K562 (cell line): ENCODE results near the gene NOL4L.

Source experiments
- CHD1 ChIP-seq: fragments of 200-600 bp; sonication (generic); IDR thresholded peaks from one replicate; pipeline ENCODE4 v1.6.1; 2012; ENCODE audit warnings: mild to moderate bottlenecking, moderate library complexity, low read length, inconsistent platforms
- EGR1 ChIP-seq: fragments of 450-650 bp; conservative IDR thresholded peaks from 2 replicates; pipeline ENCODE4 v1.6.1; 2017; ENCODE audit warnings: mild to moderate bottlenecking
- EZH2 ChIP-seq: IDR thresholded peaks from 2 replicates; pipeline ENCODE4 v1.6.1; 2012; ENCODE audit warnings: low read depth, mild to moderate bottlenecking, inconsistent platforms, low read length, borderline replicate concordance
- FOS ChIP-seq: IDR thresholded peaks from 3 replicates; pipeline ENCODE4 v1.6.1; 2011; ENCODE audit not compliant: insufficient read length; ENCODE audit errors: extremely low read depth
- KAT2B ChIP-seq: IDR thresholded peaks from one replicate; pipeline ENCODE4 v1.6.1; 2012; ENCODE audit warnings: low read depth, mild to moderate bottlenecking, control low read depth, inconsistent platforms, low read length, moderate library complexity
- NFXL1 ChIP-seq: fragments of 450-650 bp; formaldehyde crosslinking; IDR thresholded peaks from 2 replicates; pipeline ENCODE4 v1.4.0; 2021; ENCODE audit warnings: mild to moderate bottlenecking
- POLR2A ChIP-seq: fragments of 450-650 bp; conservative IDR thresholded peaks from 2 replicates; pipeline ENCODE4 v1.6.1; 2016
- POLR2AphosphoS5 ChIP-seq: IDR thresholded peaks from 2 replicates; pipeline ENCODE4 v1.6.1; 2011; ENCODE audit warnings: mild to moderate bottlenecking, low read depth, low read length, moderate library complexity; ENCODE audit not compliant: control insufficient read depth, insufficient read depth
- SMAD1 ChIP-seq: fragments of 150-350 bp; IDR thresholded peaks from 2 replicates; pipeline ENCODE4 v1.6.1; 2014; ENCODE audit warnings: low read length, low read depth; ENCODE audit not compliant: partially characterized antibody
- SRSF9 ChIP-seq: fragments of 200-400 bp; formaldehyde crosslinking; IDR thresholded peaks from 2 replicates; pipeline ENCODE4 v1.6.1; 2017; ENCODE audit warnings: low read depth, low read length, borderline replicate concordance
- TF ChIP-seq, protein P1 (sequence below): fragments of 450-650 bp; IDR thresholded peaks from 2 replicates; pipeline ENCODE4 v1.6.1; 2018; ENCODE audit not compliant: partially characterized antibody
- TF ChIP-seq, protein P2 (sequence below): sonication (generic); formaldehyde crosslinking; IDR thresholded peaks from 2 replicates; pipeline ENCODE4 v1.8.0; 2023; ENCODE audit warnings: mild to moderate bottlenecking, missing genetic modification reagents

DNA sequence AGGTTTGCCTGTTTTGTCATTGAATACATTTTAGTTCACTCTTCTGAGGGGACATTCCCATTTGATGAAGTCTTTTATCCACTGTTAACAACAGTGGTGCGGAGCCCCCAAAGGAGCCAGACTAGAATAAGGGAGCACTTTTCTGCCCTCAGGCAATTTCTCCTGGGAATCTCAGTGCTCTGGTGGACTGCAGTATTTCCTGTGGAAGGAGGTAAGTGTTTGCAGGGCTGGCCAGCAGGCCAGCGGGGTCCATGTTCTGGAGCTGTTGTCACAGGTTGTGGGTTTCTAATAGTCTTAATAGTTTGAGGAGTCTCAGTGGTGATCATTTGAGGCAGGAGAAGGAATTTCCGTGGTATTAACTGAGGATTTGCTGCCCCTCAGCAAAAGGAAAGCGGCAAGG lies 143.5 kb downstream of the NOL4L start:
- TF ChIP-seq CHD1 (no peak), NFXL1 (CRISPR knock-in tag) (no peak), POLR2AphosphoS5 (no peak), SMAD1 (no peak), EGR1 (no peak), EZH2 (no peak), KAT2B (no peak), POLR2A (no peak), FOS (no peak), SRSF9 (no peak)
- TF ChIP-seq, protein P1, sequence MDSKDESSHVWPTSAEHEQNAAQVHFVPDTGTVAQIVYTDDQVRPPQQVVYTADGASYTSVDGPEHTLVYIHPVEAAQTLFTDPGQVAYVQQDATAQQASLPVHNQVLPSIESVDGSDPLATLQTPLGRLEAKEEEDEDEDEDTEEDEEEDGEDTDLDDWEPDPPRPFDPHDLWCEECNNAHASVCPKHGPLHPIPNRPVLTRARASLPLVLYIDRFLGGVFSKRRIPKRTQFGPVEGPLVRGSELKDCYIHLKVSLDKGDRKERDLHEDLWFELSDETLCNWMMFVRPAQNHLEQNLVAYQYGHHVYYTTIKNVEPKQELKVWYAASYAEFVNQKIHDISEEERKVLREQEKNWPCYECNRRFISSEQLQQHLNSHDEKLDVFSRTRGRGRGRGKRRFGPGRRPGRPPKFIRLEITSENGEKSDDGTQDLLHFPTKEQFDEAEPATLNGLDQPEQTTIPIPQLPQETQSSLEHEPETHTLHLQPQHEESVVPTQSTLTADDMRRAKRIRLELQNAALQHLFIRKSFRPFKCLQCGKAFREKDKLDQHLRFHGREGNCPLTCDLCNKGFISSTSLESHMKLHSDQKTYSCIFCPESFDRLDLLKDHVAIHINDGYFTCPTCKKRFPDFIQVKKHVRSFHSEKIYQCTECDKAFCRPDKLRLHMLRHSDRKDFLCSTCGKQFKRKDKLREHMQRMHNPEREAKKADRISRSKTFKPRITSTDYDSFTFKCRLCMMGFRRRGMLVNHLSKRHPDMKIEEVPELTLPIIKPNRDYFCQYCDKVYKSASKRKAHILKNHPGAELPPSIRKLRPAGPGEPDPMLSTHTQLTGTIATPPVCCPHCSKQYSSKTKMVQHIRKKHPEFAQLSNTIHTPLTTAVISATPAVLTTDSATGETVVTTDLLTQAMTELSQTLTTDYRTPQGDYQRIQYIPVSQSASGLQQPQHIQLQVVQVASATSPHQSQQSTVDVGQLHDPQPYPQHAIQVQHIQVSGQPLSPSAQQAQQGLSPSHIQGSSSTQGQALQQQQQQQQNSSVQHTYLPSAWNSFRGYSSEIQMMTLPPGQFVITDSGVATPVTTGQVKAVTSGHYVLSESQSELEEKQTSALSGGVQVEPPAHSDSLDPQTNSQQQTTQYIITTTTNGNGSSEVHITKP, result no peak
- TF ChIP-seq, protein P2, sequence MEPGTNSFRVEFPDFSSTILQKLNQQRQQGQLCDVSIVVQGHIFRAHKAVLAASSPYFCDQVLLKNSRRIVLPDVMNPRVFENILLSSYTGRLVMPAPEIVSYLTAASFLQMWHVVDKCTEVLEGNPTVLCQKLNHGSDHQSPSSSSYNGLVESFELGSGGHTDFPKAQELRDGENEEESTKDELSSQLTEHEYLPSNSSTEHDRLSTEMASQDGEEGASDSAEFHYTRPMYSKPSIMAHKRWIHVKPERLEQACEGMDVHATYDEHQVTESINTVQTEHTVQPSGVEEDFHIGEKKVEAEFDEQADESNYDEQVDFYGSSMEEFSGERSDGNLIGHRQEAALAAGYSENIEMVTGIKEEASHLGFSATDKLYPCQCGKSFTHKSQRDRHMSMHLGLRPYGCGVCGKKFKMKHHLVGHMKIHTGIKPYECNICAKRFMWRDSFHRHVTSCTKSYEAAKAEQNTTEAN (CRISPR knock-in tag), result no peak
